HFF-Myc (cell line): ENCODE results near the gene TMPRSS7.

Experiments used
- DNase-seq: peaks from one replicate; pipeline ENCODE4 v3.0.0-alpha.2; 2011; ENCODE audit warnings: low read depth; ENCODE audit errors: extremely low read depth
- H3K4me3 ChIP-seq: replicated peaks from 2 replicates; pipeline ENCODE4 v1.5.1; 2011; ENCODE audit warnings: low read depth, mild to moderate bottlenecking, control low read depth, low read length
- TF ChIP-seq, protein P1 (sequence below): IDR thresholded peaks from 2 replicates; pipeline ENCODE4 v1.5.1; 2012; ENCODE audit warnings: mild to moderate bottlenecking, low read depth, low read length, control low read depth; ENCODE audit errors: missing control alignments

TMPRSS7 gene

GRCh38 chr3:112096176-112096575 lies 61.6 kb downstream of the TMPRSS7 start:
- TF ChIP-seq, protein P1, sequence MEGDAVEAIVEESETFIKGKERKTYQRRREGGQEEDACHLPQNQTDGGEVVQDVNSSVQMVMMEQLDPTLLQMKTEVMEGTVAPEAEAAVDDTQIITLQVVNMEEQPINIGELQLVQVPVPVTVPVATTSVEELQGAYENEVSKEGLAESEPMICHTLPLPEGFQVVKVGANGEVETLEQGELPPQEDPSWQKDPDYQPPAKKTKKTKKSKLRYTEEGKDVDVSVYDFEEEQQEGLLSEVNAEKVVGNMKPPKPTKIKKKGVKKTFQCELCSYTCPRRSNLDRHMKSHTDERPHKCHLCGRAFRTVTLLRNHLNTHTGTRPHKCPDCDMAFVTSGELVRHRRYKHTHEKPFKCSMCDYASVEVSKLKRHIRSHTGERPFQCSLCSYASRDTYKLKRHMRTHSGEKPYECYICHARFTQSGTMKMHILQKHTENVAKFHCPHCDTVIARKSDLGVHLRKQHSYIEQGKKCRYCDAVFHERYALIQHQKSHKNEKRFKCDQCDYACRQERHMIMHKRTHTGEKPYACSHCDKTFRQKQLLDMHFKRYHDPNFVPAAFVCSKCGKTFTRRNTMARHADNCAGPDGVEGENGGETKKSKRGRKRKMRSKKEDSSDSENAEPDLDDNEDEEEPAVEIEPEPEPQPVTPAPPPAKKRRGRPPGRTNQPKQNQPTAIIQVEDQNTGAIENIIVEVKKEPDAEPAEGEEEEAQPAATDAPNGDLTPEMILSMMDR, result no peak
- H3K4me3 ChIP-seq, result no peak overlapping the region
- no peak for DNase-seq

DNA sequence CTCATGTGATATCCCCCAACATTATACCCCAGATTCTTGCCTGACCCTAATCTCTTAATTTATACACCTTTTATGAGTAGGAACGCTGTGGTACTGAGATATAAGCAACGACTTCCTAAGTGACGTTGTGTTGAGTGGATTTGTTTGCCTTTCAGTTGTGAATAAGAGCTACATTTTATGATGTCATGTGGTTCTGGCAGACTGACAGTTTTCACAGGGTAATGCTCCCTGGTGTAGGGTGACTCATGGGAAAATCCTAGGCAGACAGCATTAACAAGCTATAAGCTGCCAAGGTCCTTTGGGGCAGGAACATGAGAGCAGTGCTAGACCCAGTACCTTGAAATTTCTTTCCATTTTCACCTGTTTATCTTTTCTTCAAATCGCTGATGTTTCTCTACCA lies 62.8 kb downstream of the TMPRSS7 start:
- DNase-seq, result peak; percentile 95
- TF ChIP-seq, protein P1, result no peak
- H3K4me3 ChIP-seq, result no peak overlapping the region

GRCh38 chr3:112101916-112102315 lies 67.4 kb downstream of the TMPRSS7 start:
- peak; percentile 36 for DNase-seq
- TF ChIP-seq, protein P1, result no peak
- H3K4me3 ChIP-seq, result no peak overlapping the region

DNA sequence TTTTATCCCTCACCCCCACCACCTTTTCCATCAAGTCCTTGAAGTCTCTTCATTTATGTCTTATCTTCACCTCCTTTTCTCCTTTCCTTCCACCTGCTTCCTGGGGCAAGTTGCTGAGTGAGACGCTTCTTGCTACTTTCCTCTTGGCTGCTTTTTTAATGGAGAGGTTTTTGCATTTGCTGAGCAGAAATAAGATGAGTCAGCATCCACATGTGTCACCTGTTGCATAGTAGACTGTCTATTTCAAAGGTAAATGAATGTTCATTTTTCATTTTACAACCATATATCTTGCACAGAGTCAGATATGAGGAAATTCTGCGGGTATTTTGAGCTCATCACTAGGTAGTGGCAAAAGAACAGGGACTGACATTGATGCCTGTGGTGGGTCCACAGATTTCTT lies 70.2 kb downstream of the TMPRSS7 start:
- H3K4me3 ChIP-seq, result no peak overlapping the region
- TF ChIP-seq, protein P1, result no peak
- DNase-seq, result no peak

DNA sequence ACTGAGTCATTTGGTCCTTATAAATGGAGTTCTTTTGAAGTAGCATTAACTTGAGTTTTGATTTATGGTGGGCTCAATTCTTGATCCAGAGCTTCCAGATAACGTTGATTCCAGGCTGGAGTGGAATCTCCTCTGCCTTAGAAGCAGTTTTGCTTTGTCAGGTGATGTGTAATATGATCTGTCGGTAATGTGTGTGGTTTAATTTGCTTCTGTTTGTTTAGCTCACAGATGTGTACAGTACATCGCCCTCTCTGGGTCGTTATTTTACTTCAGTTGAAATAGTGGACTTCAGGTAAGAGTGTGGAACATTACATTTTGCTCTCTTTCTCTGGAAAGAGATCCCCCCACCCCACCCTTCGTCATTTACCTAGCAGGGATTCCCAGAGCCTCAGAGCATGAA lies 74.8 kb downstream of the TMPRSS7 start:
- DNase-seq, result no peak
- TF ChIP-seq, protein P1, result no peak
- H3K4me3 ChIP-seq, result no peak overlapping the region

GRCh38 chr3:112111785-112112402 lies 77.4 kb downstream of the TMPRSS7 start:
- TF ChIP-seq, protein P1, result peak; percentile 85
- no peak overlapping the region for H3K4me3 ChIP-seq
- DNase-seq, result peak; percentile 46

DNA sequence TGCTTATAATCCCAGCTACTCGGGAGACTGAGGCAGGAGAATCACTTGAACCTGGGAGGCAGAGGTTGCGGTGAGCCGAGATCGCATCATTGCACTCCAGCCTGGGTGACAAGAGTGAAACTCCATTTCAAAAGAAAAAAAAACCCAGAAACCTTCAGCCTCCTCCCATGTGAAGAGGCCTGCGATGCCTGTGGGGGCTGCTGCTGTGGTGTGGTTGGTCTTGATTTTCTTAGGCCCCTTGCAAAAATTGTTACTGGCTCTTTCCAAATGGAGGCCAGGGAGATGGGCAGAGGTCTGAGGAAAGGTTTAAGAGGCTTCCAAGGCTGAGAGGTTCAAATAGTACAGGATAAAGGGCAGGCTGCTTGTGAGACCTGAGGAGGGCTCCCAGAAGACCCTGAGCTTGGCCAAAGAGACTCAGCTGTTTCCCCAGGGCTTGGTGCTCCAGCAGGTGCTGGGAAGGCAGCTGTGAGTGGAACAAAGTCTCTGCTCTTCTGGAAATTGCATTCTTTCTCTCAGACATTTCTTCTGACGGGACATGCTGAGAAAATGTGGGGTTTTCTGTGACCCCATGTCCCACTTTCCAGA lies 80.1 kb downstream of the TMPRSS7 start:
- H3K4me3 ChIP-seq, result no peak overlapping the region

More for the DNA sequence above, 80.1 kb downstream of the TMPRSS7 start:
- TF ChIP-seq, protein P1, result no peak
- no peak for DNase-seq
